Stimulated activated CD8-positive, alpha-beta memory T cell treated with anti-CD3 and anti-CD28 coated beads, Interleukin-12 subunit alpha, Interleukin-12 subunit beta, amount 100 ng/mL, for 4 hours (primary cell): Measurements from ENCODE around the gene HK2.

ENCODE experiments used
- DNase-seq: peaks from one replicate; pipeline ENCODE4 v3.0.0-alpha.2; 2020; ENCODE audit warnings: low read depth

Gene HK2

DNA sequence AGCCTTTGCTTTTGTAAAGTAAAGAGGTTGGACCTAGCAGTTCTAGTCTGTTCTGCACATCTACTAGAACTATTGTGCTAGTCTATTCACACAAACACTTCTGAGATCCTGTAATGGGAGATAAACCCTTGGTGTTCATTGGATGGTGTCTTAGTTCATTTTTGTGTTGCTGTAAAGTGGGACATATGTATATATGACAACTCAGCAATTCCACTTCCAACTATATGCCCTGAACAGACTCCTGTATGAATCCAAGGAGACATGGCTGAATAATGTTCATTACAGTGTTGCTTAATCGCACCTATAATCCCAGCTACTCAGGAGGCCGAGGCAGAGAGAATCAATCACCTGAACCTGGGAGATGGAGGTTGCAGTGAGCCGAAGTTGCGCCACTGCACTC is 23.3 kb downstream of the HK2 start:
- no peak for DNase-seq

DNA sequence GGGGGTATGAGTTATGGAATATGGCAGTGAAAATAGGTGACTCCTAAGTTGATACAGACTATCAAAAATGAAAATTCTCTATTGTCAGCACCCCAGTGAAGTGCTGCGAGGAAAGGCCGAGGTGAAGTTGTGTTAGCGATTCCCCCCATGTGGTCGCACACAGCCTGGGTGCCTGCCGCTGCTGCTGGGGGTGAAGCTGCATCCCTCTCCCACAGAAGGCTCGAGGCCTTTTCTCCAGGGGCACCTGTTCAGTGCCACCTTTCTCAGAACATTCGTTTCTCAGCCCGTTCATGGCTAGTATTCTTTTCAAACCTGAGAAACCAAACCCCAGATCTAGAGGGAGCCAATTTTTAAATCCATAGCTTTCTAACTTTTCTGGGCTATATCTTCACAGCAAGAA is 23.8 kb downstream of the HK2 start:
- no peak for DNase-seq

DNA sequence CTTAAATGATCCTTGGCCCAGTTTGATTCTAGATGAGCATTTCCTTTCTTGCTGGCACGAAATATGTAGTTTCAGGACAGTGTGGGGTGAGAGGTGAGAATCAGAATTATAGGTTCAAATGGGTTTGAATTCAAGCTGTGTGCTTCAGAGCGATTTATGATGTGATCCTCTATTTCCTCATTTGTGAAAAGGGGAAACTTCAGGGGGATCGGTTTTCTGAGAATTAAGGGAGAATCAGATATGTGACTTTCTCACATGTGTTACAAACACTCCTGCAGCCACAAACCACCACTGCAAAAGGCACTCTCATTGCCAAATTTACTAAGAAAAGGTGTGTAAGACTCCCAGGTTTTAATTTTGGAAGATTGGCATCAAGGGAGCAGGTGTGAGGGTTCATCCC is 24.4 kb downstream of the HK2 start:
- no peak for DNase-seq

DNA sequence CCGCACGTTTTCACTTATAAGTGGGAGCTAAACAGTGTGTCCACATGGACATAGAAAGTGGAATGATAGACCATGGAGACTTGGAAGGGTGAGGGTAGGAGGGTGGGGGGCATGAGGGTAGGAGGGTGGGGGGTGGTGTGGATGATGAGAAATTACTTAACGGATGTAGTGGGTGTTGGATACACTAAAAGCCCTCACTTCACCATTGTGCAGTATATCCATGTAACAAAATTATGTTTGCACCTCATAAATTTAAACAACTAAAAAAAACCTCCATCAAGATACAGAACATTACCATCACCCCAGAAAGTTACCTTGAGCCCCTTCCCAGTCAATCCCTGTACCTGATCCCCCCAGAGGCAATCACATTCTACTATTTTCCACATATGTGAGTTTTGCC is 26.2 kb downstream of the HK2 start:
- DNase-seq = no peak

GRCh38 chr2:74860521-74860920 is 26.6 kb downstream of the HK2 start:
- DNase-seq = no peak

DNA sequence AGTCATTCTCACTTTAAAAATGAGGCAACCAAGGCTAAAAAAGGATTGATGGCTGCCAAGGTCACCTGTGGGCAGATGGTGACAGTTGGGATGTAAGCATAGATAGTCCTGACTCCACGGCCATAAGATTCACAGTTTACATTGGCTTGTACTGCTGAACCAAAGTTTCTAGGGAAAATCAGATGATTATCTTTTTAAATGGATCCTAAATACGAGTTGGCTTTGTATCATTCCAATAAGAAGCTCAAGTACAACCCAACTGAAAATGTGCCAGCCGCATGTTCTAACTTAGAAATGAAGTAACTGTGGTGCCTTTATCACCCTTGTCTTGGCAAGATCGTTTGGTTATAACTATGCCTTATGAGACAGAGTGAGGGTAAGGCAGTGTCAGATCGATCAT is 27.6 kb downstream of the HK2 start:
- DNase-seq = no peak

- DNase-seq = no peak
These were observed 28.4 kb downstream of the HK2 start for GRCh38 chr2:74862020-74862964.

DNA sequence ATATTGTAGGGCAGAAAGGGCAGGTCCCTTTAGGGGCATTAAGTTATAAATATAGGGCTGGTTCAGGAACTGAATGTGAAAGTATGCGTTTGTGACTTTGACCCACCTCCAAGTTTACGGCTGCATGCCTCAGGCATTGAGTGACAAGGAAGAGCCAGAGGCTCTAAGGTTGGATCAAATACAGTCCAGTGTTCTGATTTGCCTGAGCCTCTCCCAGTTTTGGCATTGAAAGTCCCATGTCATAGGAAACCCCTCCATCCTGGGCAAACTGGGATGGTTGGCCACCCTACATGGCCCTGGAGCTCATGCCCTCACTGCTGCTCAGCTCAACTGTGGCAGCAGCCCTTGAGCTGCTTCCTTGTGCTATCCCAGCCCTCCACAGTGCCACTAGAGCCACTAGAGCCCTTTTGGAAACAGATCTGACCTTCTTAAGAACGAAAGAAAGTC is 29.9 kb downstream of the HK2 start:
- DNase-seq = no peak

DNA sequence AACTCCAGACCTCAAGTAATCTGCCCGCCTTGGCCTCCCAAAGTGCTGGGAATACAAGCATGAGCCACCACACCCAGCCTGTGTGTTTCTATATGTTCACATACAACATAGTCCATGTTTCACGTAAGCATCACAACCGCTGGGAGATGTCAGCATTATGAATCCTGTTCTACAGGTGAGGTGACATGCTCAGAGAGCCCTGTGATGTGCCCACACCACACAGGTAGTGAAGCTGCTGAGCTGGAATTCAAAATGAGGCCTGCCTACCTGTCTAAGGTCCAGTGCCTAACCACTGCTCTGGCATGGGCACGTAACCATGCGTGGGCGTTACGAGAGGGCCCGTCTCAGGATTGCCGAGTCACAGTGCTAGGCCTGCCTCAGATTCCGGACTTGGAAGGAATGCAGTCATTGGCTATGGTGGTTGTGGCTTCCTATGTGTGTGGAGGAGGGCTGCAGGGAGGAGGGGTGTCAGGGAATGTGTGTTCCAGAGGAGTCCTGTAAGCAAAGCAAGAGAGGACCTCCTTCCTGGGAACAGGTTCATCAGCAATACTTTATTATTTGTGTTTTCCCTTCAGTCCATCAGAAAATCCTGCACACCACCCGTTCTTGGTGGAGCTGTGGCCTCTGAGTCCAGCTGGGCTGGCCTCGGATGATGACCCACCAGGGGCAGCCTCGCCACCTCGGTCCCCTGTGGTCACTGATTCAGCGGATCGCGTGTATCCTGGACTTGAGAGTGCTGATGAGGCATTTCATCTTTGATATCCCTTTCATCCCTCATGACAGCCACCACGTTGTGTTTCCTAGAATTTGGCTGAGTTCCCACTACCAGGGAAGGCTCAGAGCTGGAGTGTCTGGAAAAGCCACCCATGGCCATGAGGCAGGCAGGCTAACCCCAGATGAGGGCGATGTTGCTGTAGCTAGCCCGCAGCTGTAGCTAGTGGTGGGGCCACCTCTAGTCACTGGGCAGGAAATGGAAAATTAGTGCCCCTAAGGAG is 31.1 kb downstream of the HK2 start:
- DNase-seq = no peak

DNA sequence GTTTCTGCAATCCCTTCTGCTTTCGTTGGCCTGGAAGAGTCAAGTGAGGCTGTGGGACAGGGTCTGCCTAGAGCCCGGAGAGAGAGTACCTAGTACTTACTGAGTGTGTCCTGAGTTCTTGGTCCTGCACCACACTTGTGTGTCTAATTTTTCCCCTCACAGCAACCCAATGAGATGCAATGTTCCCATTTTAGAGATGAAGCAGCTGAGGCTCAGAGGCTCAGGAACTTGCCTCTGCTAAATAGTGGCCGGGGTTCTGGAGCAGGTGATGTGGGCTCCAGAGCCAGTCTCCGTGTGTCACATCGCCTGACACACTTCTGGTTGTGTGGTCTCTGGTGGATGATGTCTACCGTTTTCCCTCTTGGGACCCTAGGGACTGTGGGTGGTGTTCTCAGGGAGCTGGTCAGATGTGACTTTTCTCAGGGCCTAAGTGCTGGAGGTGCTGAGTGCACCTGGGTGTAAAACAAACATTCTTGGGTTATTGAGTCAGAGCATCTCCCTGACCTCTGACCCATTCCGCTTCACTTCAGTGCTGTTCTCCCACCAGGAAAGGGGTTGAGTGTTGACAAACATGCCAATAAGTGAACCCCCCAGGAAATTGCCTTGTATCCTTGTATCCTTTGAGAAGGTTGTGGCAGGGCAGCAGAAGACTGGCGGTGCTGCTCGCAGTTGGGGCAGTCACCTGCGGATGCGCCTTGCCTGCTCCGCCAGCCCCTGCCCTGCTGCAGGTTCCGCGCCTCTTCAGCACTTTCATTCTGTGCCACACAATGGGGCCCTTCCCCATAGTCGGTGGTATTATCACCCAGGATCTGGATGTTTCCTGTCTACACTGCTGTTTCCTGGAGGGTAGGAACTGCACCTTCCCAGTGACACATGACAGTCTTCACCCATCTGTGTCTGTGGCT is 32.1 kb downstream of the HK2 start:
- DNase-seq = no peak

GRCh38 chr2:74867841-74868658 is 34.1 kb downstream of the HK2 start:
- no peak for DNase-seq

GRCh38 chr2:74869517-74869916 is 35.6 kb downstream of the HK2 start:
- no peak for DNase-seq

DNA sequence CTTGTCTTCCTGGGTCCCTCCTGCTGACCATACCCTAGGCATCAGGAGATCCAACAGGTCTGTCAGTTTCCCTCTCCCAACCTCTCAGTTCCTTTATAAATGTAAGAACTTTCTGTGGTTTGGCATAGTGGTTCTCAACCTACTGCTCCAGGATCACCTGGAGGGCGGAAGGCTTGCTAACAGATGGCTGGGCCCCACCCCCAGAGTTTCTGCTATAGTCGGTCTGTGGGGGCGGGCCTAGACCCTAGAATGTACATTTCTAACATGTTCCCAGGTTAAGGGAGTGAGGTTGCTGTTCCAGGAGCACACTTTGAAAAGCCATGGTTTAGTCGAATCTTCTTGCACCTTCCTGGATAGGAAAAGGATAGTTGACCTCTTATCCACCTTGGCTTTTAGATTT is 37.0 kb downstream of the HK2 start:
- no peak for DNase-seq

- no peak for DNase-seq
These were observed 37.5 kb downstream of the HK2 start for GRCh38 chr2:74871414-74871813.

DNA sequence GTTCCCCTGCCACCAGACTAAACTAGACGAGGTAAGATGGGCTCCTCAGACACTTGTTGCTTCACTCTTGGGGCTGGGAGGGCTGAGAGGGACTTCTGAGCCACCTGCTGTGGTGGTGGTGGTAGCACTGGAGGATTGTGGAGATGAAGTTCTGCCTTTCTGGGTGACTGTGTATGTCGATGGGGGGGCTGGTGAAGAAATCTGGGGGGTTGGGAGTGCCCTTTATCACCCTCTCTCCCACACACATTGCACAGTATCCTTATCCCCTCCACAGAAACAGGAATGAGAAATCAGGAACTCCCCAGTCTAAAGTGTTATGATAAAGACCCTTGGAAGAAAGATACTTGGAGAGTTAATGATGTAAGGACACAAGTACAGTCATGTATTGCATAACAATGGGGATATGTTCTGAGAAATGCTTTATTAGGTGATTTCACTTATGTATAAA is 38.5 kb downstream of the HK2 start:
- DNase-seq = no peak

- DNase-seq = no peak
These were observed 39.2 kb downstream of the HK2 start for GRCh38 chr2:74873012-74873665.

DNA sequence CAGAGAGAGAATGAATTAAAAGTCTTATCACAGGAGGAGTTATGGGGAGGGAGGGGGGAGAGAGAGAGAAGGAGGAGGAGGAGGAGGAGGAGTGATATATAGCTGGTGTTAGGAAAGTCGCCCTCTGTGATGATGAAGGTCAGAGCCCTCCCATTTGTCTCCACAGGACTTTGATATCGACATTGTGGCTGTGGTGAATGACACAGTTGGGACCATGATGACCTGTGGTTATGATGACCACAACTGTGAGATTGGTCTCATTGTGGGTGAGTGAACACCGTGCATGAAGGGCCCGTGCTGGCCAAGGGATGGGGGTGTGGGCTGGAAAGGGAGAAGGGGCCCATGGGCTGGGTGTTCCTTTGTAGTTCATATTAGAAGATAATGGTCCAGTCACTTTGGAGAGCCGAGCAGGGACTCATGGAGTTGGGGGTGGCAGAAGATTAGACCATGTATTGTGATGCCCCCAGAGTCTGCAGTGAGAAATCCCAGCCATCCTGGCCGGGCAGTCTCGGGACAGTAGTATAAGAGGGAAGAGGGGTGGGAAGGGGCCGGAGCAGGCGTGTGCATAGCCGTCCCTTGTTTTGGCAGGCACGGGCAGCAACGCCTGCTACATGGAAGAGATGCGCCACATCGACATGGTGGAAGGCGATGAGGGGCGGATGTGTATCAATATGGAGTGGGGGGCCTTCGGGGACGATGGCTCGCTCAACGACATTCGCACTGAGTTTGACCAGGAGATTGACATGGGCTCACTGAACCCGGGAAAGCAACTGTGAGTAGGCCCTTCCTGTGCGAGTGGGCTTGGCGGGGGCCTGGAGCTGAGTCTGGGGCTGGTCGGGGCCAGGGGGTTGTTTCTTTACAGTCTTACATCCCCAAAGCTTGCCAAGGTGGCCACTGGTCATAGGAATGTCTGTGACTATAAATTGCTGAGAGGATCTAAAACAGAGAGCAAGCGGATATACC is 40.0 kb downstream of the HK2 start:
- DNase-seq = no peak

DNA sequence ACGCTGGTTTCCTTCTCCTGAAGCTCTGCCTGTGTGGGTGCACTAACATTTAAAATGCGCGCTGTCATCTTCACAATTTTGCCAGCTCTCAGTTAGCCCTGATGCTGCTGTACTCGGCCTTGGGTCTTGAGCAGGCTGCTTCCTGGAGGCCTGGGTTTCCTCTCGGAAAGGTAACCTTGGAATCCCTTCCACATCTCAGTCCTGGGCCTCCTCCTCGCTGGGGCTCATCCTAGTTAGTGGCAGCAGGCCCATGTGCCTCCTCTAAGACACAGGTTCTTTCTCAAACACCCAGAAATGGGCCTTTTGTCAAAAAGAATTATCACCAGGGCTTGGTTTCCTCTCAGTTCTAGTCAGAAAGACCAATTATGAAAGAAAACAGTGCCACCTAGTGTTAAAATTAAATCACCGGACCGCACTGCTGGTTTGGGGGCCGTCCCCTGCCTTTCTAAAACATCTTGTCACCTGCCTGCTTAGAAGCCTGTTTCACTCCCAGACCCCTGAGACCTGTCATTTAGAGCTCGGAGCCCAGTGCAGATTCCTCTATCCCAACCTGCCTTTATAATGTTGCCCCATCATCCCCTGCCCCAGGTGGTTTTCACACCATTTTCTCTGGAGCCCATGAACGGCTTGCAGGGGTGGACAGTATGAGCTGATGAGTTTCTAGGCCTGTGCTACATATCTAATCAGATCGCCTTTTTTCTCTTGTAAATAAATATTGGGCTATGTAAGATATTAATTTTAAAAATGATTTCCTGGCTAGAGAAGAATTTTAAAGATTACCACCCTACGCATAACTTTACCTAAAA is 42.4 kb downstream of the HK2 start:
- DNase-seq = no peak
